Body of pancreas (tissue), 4 donors: ENCODE results near the gene ZNF789. TPM values are rescaled to one million over a fixed set of nuclear protein-coding genes. Genes with fewer than 3 reads are reported as not detected.
A peak's percentile ranks its signal among the peaks of the same experiment; 100 is the strongest.

ENCODE experiments used
- ATAC-seq: fragments of 150-250 bp; one replicate; pipeline ENCODE4 v1.9.1; 2016
- DNase-seq, 4 donors: peaks; one replicate each; pipeline ENCODE4 v3.0.0-alpha.2; 2019
- H3K27ac ChIP-seq, 4 donors: fragments of 200-600 bp; sonication (generic); 1 replicate in 3 of 4; 2 replicates in 1 of 4; pipeline versions ENCODE4 v1.5.1 to v1.6.1; 2016 to 2019; ENCODE audit warnings: mild to moderate bottlenecking in 1 of 4, mixed read lengths in 1 of 4, moderate library complexity in 1 of 4
- H3K27me3 ChIP-seq, 2 donors: fragments of 200-600 bp; sonication (generic); one replicate each; pipeline ENCODE4 v1.6.0; 2016; ENCODE audit warnings: mild to moderate bottlenecking in 1 of 2
- H3K36me3 ChIP-seq, 2 donors: fragments of 200-600 bp; sonication (generic); replicated peaks in 1 of 2; 2 replicates each; pipeline ENCODE4 v1.5.1; 2016; ENCODE audit warnings: low read depth in 2 of 2; ENCODE audit not compliant: insufficient read depth in 1 of 2
- H3K4me1 ChIP-seq: fragments of 200-600 bp; sonication (generic); one replicate; pipeline ENCODE4 v1.6.0; 2016
- H3K4me3 ChIP-seq, 2 donors: fragments of 200-600 bp; sonication (generic); 1 replicate in 1 of 2; 2 replicates in 1 of 2; pipeline ENCODE4 v1.5.1; 2016 to 2019
- H3K9me3 ChIP-seq, 3 donors: fragments of 200-600 bp; sonication (generic); 1 replicate in 2 of 3; 2 replicates in 1 of 3; pipeline ENCODE4 v1.5.1; 2016
- POLR2A ChIP-seq, 3 donors: fragments of 450-650 bp; IDR thresholded peaks; one replicate each; pipeline ENCODE4 v1.6.1; 2016; ENCODE audit warnings: antibody characterized with exemption in 3 of 3, mild to moderate bottlenecking in 2 of 3
- WGBS, 2 donors: methylation state at CpG; one replicate each; pipeline ENCODE4 v1.1.5; 2017; 5-methylcytosine and 5-hydroxymethylcytosine counted together
- intact Hi-C: fragments of 100-400 bp; cut with DNase I; formaldehyde crosslinking; loops from one replicate; pipeline ENCODE4 v1.15.1; 2023
- total RNA-seq, 2 donors: library from RNA; depleted of rRNA; stranded (reverse); fragments of >200 nt; gene quantifications; one replicate each; pipeline ENCODE4 v1.1.0, GENCODE V29; 2016
- TF ChIP-seq, protein P1 (sequence below), 7 experiments: fragments of 450-650 bp in 4 of 7; fragments of 200-600 bp in 3 of 7; sonication (generic) in 3 of 7; IDR thresholded peaks; one replicate each; pipeline ENCODE4 v1.5.1; 2016 to 2019; ENCODE audit warnings: antibody characterized with exemption in 7 of 7

The ZNF789 gene
- total RNA-seq, 2 donors from 2014 or later: 5.4 to 22.7 TPM

DNA sequence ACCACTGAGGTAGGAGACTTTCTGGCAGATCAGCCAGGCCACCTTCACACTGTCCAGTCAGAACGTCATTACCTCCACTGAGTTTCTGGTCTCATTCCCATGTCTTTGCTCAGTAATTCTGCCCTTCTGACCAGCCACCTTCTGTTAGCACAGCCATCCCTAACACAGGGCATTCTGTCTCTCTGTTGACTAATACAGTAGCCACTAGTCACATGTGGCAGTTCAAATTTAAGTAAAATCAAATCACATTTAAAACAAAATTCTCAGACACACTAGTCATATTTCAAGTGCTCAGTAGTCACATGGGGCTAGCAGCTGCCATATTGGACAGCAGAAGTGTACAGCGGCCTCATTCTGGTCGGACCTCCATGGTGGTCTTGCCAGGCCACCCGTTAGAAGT is 26.6 kb upstream of the ZNF789 start:
- intact Hi-C loops: no loop called here
- no peak overlapping the region for H3K4me3 ChIP-seq
- DNase-seq: no peak
- no peak overlapping the region for H3K27ac ChIP-seq
- H3K27me3 ChIP-seq: no peaks in the 10 kb centered on the region
- WGBS, 2 donors: 84 to 88% methylated on average over 4 of the region's 4 CpGs
- H3K9me3 ChIP-seq: no peaks in the 10 kb centered on the region
- no peak for ATAC-seq
- H3K4me1 ChIP-seq: no peaks in the 10 kb centered on the region
- TF ChIP-seq POLR2A (IDR thresholded peaks at IDR 0.05): no peak
- TF ChIP-seq, protein P1, sequence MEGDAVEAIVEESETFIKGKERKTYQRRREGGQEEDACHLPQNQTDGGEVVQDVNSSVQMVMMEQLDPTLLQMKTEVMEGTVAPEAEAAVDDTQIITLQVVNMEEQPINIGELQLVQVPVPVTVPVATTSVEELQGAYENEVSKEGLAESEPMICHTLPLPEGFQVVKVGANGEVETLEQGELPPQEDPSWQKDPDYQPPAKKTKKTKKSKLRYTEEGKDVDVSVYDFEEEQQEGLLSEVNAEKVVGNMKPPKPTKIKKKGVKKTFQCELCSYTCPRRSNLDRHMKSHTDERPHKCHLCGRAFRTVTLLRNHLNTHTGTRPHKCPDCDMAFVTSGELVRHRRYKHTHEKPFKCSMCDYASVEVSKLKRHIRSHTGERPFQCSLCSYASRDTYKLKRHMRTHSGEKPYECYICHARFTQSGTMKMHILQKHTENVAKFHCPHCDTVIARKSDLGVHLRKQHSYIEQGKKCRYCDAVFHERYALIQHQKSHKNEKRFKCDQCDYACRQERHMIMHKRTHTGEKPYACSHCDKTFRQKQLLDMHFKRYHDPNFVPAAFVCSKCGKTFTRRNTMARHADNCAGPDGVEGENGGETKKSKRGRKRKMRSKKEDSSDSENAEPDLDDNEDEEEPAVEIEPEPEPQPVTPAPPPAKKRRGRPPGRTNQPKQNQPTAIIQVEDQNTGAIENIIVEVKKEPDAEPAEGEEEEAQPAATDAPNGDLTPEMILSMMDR (IDR thresholded peaks at IDR 0.05): no peak
- peaks cover 5 to 16% of the 10 kb centered on the region in 2 donors for H3K36me3 ChIP-seq

DNA sequence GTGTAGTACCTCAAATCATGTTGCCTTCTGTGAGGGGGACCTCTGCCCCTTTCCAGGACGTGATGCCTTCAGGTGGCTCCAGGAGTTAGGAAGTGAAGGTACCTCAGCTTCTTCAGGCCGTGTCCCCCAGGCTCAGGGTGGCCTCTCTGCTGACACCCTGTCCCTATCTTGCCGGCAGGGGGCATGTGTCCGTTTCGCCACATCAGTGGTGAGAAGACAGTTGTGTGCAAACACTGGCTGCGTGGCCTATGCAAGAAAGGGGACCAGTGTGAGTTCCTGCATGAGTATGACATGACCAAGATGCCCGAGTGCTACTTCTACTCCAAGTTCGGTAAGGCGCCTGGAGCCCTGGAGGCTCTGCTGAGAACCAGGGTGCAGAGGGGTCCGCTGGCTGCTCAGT is 24.7 kb upstream of the ZNF789 start:
- no peak for ATAC-seq
- intact Hi-C loops: no loop called here
- H3K4me1 ChIP-seq: no peaks in the 10 kb centered on the region
- no peak overlapping the region for H3K27ac ChIP-seq
- H3K27me3 ChIP-seq: no peaks in the 10 kb centered on the region
- H3K36me3 ChIP-seq: peaks cover 5 to 19% of the 10 kb centered on the region in 2 donors
- no peak overlapping the region for H3K4me3 ChIP-seq
- TF ChIP-seq POLR2A (IDR thresholded peaks at IDR 0.05): no peak
- TF ChIP-seq, protein P1 (IDR thresholded peaks at IDR 0.05): peak in 2 of 7 experiments; percentile 8 to 29
- peak in 2 of 4 donors; percentile 16 to 34 for DNase-seq
- WGBS, 2 donors: 75 to 76% methylated on average over 5 to 10 of the region's 10 CpGs
- no peaks in the 10 kb centered on the region for H3K9me3 ChIP-seq

DNA sequence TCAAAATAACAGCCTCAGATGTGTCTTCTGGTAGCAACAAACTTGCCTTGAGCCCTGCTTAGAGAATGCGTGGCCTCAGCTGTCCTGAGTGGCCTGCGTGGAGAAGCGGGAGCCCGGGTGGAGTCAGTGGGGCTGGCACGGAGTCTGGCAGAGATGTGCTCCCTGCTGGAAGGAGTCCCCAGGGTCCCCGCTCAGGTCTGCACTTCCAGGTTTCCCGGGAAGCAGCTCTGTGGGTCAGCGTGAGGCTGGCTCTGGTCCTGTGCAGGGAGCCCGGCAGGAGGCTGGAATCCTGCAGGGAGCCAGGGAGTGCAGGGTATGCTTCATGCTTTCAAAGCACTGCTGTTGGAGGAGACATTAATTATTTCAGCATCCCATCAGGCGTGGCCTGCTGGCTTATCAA is 23.8 kb upstream of the ZNF789 start:
- Histone ChIP-seq H3K27ac (no peak overlapping the region), H3K4me3 (no peak overlapping the region), H3K4me1 (no peaks in the 10 kb centered on the region), H3K9me3 (no peaks in the 10 kb centered on the region), H3K36me3 (peaks cover 5 to 19% of the 10 kb centered on the region in 2 donors), H3K27me3 (no peaks in the 10 kb centered on the region)
- intact Hi-C loops: no loop called here
- WGBS, 2 donors: 90 to 92% methylated on average over 2 to 10 of the region's 10 CpGs
- no peak for ATAC-seq
- no peak for TF ChIP-seq POLR2A (IDR thresholded peaks at IDR 0.05)
- no peak for DNase-seq

DNA sequence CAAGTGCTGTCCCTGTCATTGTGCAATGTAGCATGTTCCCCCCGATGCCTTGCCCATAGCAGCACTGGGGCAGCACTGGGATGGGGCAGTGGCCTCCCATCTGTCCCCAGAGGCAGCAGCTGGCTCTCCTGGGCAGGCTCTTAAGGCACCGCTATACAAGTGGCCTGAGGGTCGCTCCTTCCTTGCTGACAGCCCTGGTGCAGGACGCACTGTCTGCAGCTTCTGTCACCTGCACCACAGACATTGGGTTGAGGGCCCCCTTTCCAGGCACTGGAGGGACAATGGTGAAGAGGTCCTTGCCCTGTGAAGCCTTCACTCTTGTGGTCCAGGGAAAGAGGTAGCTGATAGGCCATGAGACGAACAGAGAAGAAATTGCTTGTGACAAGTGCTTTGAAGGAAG is 23.4 kb upstream of the ZNF789 start:
- TF ChIP-seq, protein P1 (IDR thresholded peaks at IDR 0.05): no peak
- no peak for TF ChIP-seq POLR2A (IDR thresholded peaks at IDR 0.05)
- intact Hi-C loops: no loop called here
- Histone ChIP-seq H3K4me3 (no peak overlapping the region), H3K4me1 (no peaks in the 10 kb centered on the region), H3K27ac (no peak overlapping the region), H3K9me3 (no peaks in the 10 kb centered on the region), H3K27me3 (no peaks in the 10 kb centered on the region), H3K36me3 (peaks cover 5 to 22% of the 10 kb centered on the region in 2 donors)
- 93 to 100% methylated on average over 2 to 5 of the region's 5 CpGs for WGBS, 2 donors
- no peak for ATAC-seq
- no peak for DNase-seq

DNA sequence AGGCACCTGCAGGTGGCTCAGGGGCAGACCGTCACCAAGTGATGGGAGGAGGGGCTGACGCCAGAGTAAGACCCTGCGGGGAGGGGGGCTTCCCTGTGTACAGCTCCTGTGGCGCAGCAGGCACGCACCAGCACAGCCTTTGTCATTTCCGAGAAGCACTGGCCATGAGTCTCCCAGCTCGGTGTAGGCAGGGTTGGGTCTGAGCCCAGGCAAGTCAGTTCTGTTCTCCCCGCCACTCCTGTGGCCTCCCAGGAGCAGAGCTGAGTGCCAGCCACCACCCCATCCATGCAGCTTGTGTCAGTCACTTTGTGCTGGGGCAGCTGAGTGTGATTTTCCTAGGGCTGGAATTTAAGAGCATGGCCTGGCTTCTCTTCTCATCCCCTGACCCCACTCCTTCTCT is 20.8 kb upstream of the ZNF789 start:
- ATAC-seq: no peak
- 96 to 100% methylated on average over 1 to 8 of the region's 8 CpGs for WGBS, 2 donors
- H3K4me1 ChIP-seq: no peaks in the 10 kb centered on the region
- H3K27me3 ChIP-seq: no peaks in the 10 kb centered on the region
- H3K4me3 ChIP-seq: no peak overlapping the region
- intact Hi-C loops: no loop called here
- no peak overlapping the region for H3K27ac ChIP-seq
- peaks cover 5 to 19% of the 10 kb centered on the region in 2 donors for H3K36me3 ChIP-seq
- no peak for DNase-seq
- TF ChIP-seq, protein P1 (IDR thresholded peaks at IDR 0.05): no peak
- no peak for TF ChIP-seq POLR2A (IDR thresholded peaks at IDR 0.05)
- no peaks in the 10 kb centered on the region for H3K9me3 ChIP-seq
